Measurements from ENCODE around the gene KRTAP4-11.

GRCh38 chr17:41098042-41098441 lies 20.1 kb downstream of the KRTAP4-11 start, which contains the start of gene KRTAP4-8:
- TF ChIP-seq CTCF (IDR thresholded peaks at IDR 0.05): no peak
- no peak for TF ChIP-seq EP300 (IDR thresholded peaks at IDR 0.05)
- no peak for TF ChIP-seq POLR2A (IDR thresholded peaks at IDR 0.05)

Data from tibial nerve (tissue), 4 donors.